Measurements from ENCODE around the gene RALGPS1. TPM values are rescaled to one million over a fixed set of nuclear protein-coding genes. Genes with fewer than 3 reads are reported as not detected.

The RALGPS1 gene
- total RNA-seq, 1 experiment from 2014 or later: 18.6 TPM

DNA sequence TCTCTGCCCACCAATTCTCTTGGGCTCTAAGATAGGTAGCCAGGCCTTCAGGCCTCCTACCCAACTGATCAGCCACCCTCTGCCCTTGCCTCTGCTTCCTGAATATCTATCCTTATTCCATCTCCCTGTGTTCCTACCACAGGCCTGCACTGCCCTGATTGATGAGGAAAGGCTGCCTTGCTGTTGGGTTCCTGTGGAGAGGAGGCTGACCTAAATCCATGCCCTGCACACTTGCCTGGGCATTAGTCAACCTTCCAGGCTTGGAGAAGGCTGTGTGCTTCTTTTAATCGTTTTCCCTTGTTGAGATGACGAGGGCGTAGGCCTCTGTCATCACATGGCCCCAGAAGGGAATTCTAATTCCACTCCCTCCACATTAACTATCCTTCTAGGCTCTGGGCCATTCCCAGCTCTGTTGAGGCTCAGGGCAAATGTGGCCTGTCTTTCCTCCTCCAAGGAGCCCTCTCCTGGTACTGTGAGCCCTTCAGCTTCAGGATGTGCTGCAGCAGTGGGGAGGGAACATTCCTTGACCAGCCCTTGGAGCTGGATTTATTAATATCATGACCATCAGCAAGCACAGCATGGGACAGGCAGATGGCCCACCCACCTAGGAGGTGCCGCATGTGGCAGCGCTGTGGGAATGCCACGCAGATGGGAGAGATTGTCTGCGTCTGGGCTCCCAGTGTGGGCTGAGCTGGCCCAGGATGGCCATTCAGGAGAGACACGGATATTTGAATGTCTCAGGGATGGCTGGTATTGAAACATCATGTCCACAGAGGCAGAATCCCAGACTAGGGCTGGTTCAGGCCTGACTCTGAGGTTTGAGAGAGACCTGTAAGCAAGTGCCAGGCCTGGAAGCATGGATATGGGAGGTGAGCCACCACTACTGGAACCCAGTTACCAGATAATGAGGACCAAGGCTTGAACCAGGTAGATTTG, 166.9 kb downstream of the RALGPS1 start:
- H3K27me3 ChIP-seq (ENCODE audit: insufficient read depth, low read length): no peaks in the 10 kb centered on the region
- H4K5ac ChIP-seq (ENCODE audit: insufficient read length, low read depth, low read length): no peak overlapping the region
- no peak overlapping the region for H2BK12ac ChIP-seq (ENCODE audit: insufficient read length, low read depth, low read length)
- no peak overlapping the region for H2AK5ac ChIP-seq (ENCODE audit: insufficient read length, low read length)
- no peaks in the 10 kb centered on the region for H3K79me2 ChIP-seq (ENCODE audit: insufficient read depth, low read length)
- Mint-ChIP-seq H3K4me3 (no peak overlapping the region), H3K27ac (peak overlapping the region in 1 of 3 experiments; percentile 80; a peak in 1 of 7 replicates), H3K9me3 (no peaks in the 10 kb centered on the region; a peak in 1 of 5 replicates), H3K4me1 (peaks cover 20 to 22% of the 10 kb centered on the region in 2 experiments), H3K36me3 (ENCODE audit: insufficient read depth in 1 of 3, low read depth in 3 of 3) (peaks cover 2 to 7% (median 7%) of the 10 kb centered on the region in 3 experiments; a peak in 6 of 7 replicates), H3K27me3 (ENCODE audit: low read depth) (peaks cover 3% of the 10 kb centered on the region; the same call in 1 of the 2 replicates)
- H3K18ac ChIP-seq (ENCODE audit: insufficient read length, low read depth, low read length): no peak overlapping the region
- no peak overlapping the region for H2BK120ac ChIP-seq (ENCODE audit: low read depth, low read length, poor library complexity, severe bottlenecking)
- no peak for DNase-seq
- H3K79me1 ChIP-seq (ENCODE audit: insufficient read depth, low read depth, low read length, poor library complexity, severe bottlenecking): no peaks in the 10 kb centered on the region
- no peaks in the 10 kb centered on the region for H3K23me2 ChIP-seq (ENCODE audit: insufficient read length, low read depth, low read length, poor library complexity, severe bottlenecking)
- H4K91ac ChIP-seq (ENCODE audit: insufficient read length, low read depth, low read length): no peak overlapping the region
- no peak overlapping the region for H3K56ac ChIP-seq (ENCODE audit: insufficient read length, low read depth, low read length)
- H3K23ac ChIP-seq (ENCODE audit: insufficient read length, low read depth, low read length): no peak overlapping the region
- no peak overlapping the region for H2BK20ac ChIP-seq (ENCODE audit: low read depth, low read length, poor library complexity, severe bottlenecking)
- peaks cover 9% of the 10 kb centered on the region for H3K4me1 ChIP-seq (ENCODE audit: insufficient read depth, low read length)
- TF ChIP-seq, protein P1, sequence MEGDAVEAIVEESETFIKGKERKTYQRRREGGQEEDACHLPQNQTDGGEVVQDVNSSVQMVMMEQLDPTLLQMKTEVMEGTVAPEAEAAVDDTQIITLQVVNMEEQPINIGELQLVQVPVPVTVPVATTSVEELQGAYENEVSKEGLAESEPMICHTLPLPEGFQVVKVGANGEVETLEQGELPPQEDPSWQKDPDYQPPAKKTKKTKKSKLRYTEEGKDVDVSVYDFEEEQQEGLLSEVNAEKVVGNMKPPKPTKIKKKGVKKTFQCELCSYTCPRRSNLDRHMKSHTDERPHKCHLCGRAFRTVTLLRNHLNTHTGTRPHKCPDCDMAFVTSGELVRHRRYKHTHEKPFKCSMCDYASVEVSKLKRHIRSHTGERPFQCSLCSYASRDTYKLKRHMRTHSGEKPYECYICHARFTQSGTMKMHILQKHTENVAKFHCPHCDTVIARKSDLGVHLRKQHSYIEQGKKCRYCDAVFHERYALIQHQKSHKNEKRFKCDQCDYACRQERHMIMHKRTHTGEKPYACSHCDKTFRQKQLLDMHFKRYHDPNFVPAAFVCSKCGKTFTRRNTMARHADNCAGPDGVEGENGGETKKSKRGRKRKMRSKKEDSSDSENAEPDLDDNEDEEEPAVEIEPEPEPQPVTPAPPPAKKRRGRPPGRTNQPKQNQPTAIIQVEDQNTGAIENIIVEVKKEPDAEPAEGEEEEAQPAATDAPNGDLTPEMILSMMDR (conservative IDR thresholded peaks at IDR 0.05): no peak
- no peak overlapping the region for H3K4ac ChIP-seq (ENCODE audit: low read depth, low read length)
- no peaks in the 10 kb centered on the region for H3K9me3 ChIP-seq (ENCODE audit: control insufficient read depth, low read depth, low read length)
- no peak overlapping the region for H3K14ac ChIP-seq (ENCODE audit: insufficient read depth, low read length)
- no peak overlapping the region for H2AFZ ChIP-seq (ENCODE audit: low read length)
- no peak overlapping the region for H3K9ac ChIP-seq (ENCODE audit: extremely low read depth, insufficient read length, low read length)
- H3T11ph ChIP-seq (ENCODE audit: low read length): no peak overlapping the region
- no peaks in the 10 kb centered on the region for H4K20me1 ChIP-seq (ENCODE audit: control insufficient read depth, insufficient read depth, insufficient read length)
- no peak overlapping the region for H3K4me2 ChIP-seq (ENCODE audit: insufficient read depth, insufficient read length, low read length)
- H4K8ac ChIP-seq (replicated peaks; ENCODE audit: insufficient read length, low read depth, low read length): no peak overlapping the region
- H2BK5ac ChIP-seq (ENCODE audit: insufficient read length, low read length): no peak overlapping the region
- H2BK15ac ChIP-seq (ENCODE audit: low read depth, low read length): no peak overlapping the region
- no CpG with 5 or more reads among the region's 8 CpGs for WGBS (ENCODE audit: extremely low coverage, insufficient read length, low lambda C conversion rate)
- no peak overlapping the region for H3K27ac ChIP-seq (ENCODE audit: insufficient read length, low read depth, low read length)

Data from H9 (cell line).